Gastroesophageal sphincter (tissue), 4 donors: ENCODE results near the gene COG5. TPM values are rescaled to one million over a fixed set of nuclear protein-coding genes. Genes with fewer than 3 reads are reported as not detected.

Source experiments
- ATAC-seq: fragments of 150-250 bp; one replicate; pipeline ENCODE4 v1.9.1; 2016; ENCODE audit warnings: mild to moderate bottlenecking, moderate library complexity
- H3K27ac ChIP-seq, 4 donors: fragments of 200-600 bp; sonication (generic) in 3 of 4; 1 replicate in 3 of 4; 2 replicates in 1 of 4; pipeline ENCODE4 v1.5.1; 2016 to 2019
- H3K27me3 ChIP-seq: fragments of 200-600 bp; sonication (generic); one replicate; pipeline ENCODE4 v1.5.1; 2019
- H3K36me3 ChIP-seq, 2 donors: fragments of 200-600 bp; sonication (generic); one replicate each; pipeline ENCODE4 v1.5.1; 2019; ENCODE audit warnings: control low read depth in 1 of 2
- H3K4me1 ChIP-seq, 3 donors: fragments of 200-600 bp; sonication (generic); 1 replicate in 2 of 3; 2 replicates in 1 of 3; pipeline ENCODE4 v1.5.1; 2016 to 2019; ENCODE audit warnings: control low read depth in 2 of 3
- H3K4me3 ChIP-seq, 2 donors: fragments of 200-600 bp; sonication (generic); one replicate each; pipeline ENCODE4 v1.5.1; 2019; ENCODE audit warnings: mild to moderate bottlenecking in 1 of 2, moderate library complexity in 1 of 2
- H3K9me3 ChIP-seq, 3 donors: fragments of 200-600 bp; sonication (generic); one replicate each; pipeline ENCODE4 v1.5.1; 2017 to 2019; ENCODE audit warnings: control low read depth in 2 of 3
- CTCF ChIP-seq, 4 experiments: fragments of 200-600 bp in 2 of 4; fragments of 450-650 bp in 2 of 4; sonication (generic) in 1 of 4; IDR thresholded peaks; one replicate each; pipeline ENCODE4 v1.5.1; 2017 to 2019; ENCODE audit warnings: antibody characterized with exemption in 4 of 4, mild to moderate bottlenecking in 2 of 4, moderate library complexity in 2 of 4
- EP300 ChIP-seq: sonication (generic); formaldehyde crosslinking; IDR thresholded peaks from one replicate; pipeline ENCODE4 v1.6.1; 2017; ENCODE audit warnings: antibody characterized with exemption, mild to moderate bottlenecking
- POLR2A ChIP-seq, 2 donors: fragments of 450-650 bp; IDR thresholded peaks; one replicate each; pipeline ENCODE4 v1.6.1; 2017; ENCODE audit warnings: antibody characterized with exemption in 2 of 2, mild to moderate bottlenecking in 2 of 2, moderate library complexity in 1 of 2
- POLR2AphosphoS5 ChIP-seq: sonication (generic); formaldehyde crosslinking; IDR thresholded peaks from one replicate; pipeline ENCODE4 v1.6.1; 2017; ENCODE audit warnings: antibody characterized with exemption
- WGBS, 2 donors: methylation state at CpG; one replicate each; pipeline ENCODE4 v1.1.5; 2018; ENCODE audit warnings: low coverage in 1 of 2; 5-methylcytosine and 5-hydroxymethylcytosine counted together
- total RNA-seq, 4 donors: library from RNA; depleted of rRNA; stranded (reverse); fragments of >200 nt; gene quantifications; one replicate each; pipeline ENCODE4 v1.1.0, GENCODE V29; 2016

Gene COG5
- total RNA-seq, 4 donors from 2014 or later: 31.6 to 50.4 (median 41.1) TPM

- no peak for TF ChIP-seq EP300
- no peak for TF ChIP-seq CTCF (IDR thresholded peaks at IDR 0.05)
- TF ChIP-seq POLR2AphosphoS5: no peak
- no peak for TF ChIP-seq POLR2A (IDR thresholded peaks at IDR 0.05)
- H3K4me1 ChIP-seq: peaks cover 8 to 35% (median 13%) of the 10 kb centered on the region in 3 donors
- peaks cover 0 to 23% of the 10 kb centered on the region in 2 donors for H3K36me3 ChIP-seq
- no peak overlapping the region for H3K4me3 ChIP-seq
- no peak for ATAC-seq
- peaks cover 0 to 4% (median 0%) of the 10 kb centered on the region in 3 donors for H3K9me3 ChIP-seq
- H3K27ac ChIP-seq: no peak overlapping the region
- H3K27me3 ChIP-seq: no peaks in the 10 kb centered on the region
- 100% methylated on average over 2 of the region's 4 CpGs; no CpG with 5 or more reads in 1 of the 2 donors for WGBS, 2 donors
Measured at GRCh38 chr7:107210400-107210799, 353.3 kb downstream of the COG5 start.

DNA sequence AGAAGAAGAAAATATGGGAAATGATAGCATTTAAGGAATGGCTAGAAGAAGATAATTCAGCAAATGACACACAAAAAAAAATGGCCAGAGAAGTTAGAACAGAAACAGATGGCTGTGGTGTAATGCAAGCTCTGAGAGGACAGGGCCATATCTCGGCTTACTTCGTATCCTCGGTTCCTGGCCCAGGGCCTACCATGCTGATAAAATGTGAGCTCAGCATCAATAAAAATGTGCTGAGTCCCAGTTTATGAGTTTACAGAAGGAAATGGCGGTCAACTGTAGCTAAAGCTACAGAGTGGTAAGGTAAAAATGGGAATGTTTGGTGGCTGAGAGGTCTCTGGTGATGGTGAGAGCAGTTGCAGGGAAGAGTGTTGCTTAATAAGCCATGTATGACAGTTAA, 354.2 kb downstream of the COG5 start:
- H3K27me3 ChIP-seq: no peaks in the 10 kb centered on the region
- H3K4me1 ChIP-seq: peaks cover 8 to 35% (median 13%) of the 10 kb centered on the region in 3 donors
- H3K27ac ChIP-seq: no peak overlapping the region
- TF ChIP-seq POLR2AphosphoS5 (no peak), EP300 (no peak), CTCF (IDR thresholded peaks at IDR 0.05) (no peak), POLR2A (IDR thresholded peaks at IDR 0.05) (no peak)
- ATAC-seq: no peak
- WGBS, 2 donors: 97 to 98% methylated on average over 4 of the region's 4 CpGs
- peaks cover 0 to 2% (median 0%) of the 10 kb centered on the region in 3 donors for H3K9me3 ChIP-seq
- no peak overlapping the region for H3K4me3 ChIP-seq
- peaks cover 0 to 32% of the 10 kb centered on the region in 2 donors for H3K36me3 ChIP-seq

DNA sequence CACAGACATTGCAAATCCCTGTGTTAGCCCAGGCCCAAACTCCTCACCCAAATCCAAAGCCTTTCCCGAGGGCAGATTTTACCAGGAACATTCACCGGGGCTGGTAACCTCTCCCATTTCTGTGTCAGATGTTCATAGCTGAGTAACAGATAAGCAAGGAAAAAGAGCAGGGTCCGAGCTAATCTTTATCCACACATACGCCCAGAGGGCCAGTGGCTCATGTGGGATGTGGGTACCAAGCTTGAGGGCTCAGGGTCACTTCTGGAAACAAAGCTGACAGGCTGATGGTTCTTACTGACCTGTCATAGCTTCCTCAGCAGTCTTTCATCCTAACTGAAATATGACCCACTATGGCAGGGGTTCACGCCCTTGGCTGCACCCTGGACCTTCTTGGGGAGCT, 355.2 kb downstream of the COG5 start:
- TF ChIP-seq CTCF (IDR thresholded peaks at IDR 0.05) (no peak), EP300 (no peak), POLR2AphosphoS5 (no peak), POLR2A (IDR thresholded peaks at IDR 0.05) (no peak)
- peaks cover 8 to 35% (median 13%) of the 10 kb centered on the region in 3 donors for H3K4me1 ChIP-seq
- peaks cover 5 to 42% of the 10 kb centered on the region in 2 donors for H3K36me3 ChIP-seq
- no peak for ATAC-seq
- WGBS, 2 donors: 60 to 94% methylated on average over 2 of the region's 5 CpGs
- H3K27ac ChIP-seq: peak overlapping the region; percentile 40 to 63 (median 54)
- no peaks in the 10 kb centered on the region for H3K9me3 ChIP-seq
- no peaks in the 10 kb centered on the region for H3K27me3 ChIP-seq
- no peak overlapping the region for H3K4me3 ChIP-seq

- WGBS, 2 donors: 24 to 26% methylated on average over 3 of the region's 3 CpGs
- TF ChIP-seq POLR2A (IDR thresholded peaks at IDR 0.05) (no peak), CTCF (IDR thresholded peaks at IDR 0.05) (no peak), POLR2AphosphoS5 (no peak), EP300 (no peak)
- H3K27ac ChIP-seq: peak overlapping the region; percentile 40 to 63 (median 54)
Measured at GRCh38 chr7:107208024-107208521, 355.6 kb downstream of the COG5 start.

DNA sequence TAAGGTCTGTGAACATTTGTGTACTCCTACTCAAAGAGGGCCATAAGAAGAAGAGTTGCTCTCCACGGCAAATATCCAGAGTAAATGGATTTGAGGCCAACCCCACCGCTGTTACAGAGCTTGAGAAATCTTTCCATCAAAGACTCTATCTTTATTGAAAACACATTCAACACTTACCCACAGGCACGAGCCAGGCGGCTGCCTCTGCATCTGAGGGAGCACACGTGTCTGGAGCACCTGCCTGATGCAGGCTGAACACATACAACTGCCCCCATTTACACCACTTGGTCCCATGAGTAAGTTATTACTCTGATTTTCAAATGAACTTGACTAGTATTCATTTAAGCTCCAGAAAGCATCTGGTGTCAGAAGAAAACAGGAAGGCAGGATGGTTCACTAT, 356.3 kb downstream of the COG5 start:
- H3K27me3 ChIP-seq: no peaks in the 10 kb centered on the region
- no peak overlapping the region for H3K4me3 ChIP-seq
- no peak for ATAC-seq
- peaks cover 5 to 53% of the 10 kb centered on the region in 2 donors for H3K36me3 ChIP-seq
- peaks cover 8 to 35% (median 13%) of the 10 kb centered on the region in 3 donors for H3K4me1 ChIP-seq
- TF ChIP-seq CTCF (IDR thresholded peaks at IDR 0.05) (no peak), POLR2A (IDR thresholded peaks at IDR 0.05) (no peak), EP300 (no peak), POLR2AphosphoS5 (no peak)
- no peaks in the 10 kb centered on the region for H3K9me3 ChIP-seq
- 90% methylated on average over 5 of the region's 5 CpGs; no CpG with 5 or more reads in 1 of the 2 donors for WGBS, 2 donors
- peak overlapping the region; percentile 29 to 63 (median 54) for H3K27ac ChIP-seq

More at GRCh38 chr7:107208024-107208521, 355.6 kb downstream of the COG5 start:
- H3K4me1 ChIP-seq: peaks cover 8 to 35% (median 13%) of the 10 kb centered on the region in 3 donors
- no peak overlapping the region for H3K4me3 ChIP-seq
- peak; percentile 60 for ATAC-seq
- H3K27me3 ChIP-seq: no peaks in the 10 kb centered on the region
- H3K36me3 ChIP-seq: peaks cover 5 to 47% of the 10 kb centered on the region in 2 donors
- H3K9me3 ChIP-seq: no peaks in the 10 kb centered on the region
